Mononuclear cell (primary cell): ENCODE data around the gene OR1J2. TPM values are rescaled to one million over a fixed set of nuclear protein-coding genes. Genes with fewer than 3 reads are reported as not detected.
"Not testable (repeated sequence)": the region's sequence is repeated elsewhere in the genome, so short reads cannot be mapped to it uniquely, and the experiment has no call there.

Experiments used
- H3K27me3 ChIP-seq: 2 replicates; pipeline ENCODE4 v1.6.0; 2011; ENCODE audit warnings: low read length, control low read depth; ENCODE audit not compliant: insufficient read depth
- H3K4me1 ChIP-seq: 2 replicates; pipeline ENCODE4 v1.5.1; 2011; ENCODE audit warnings: mild to moderate bottlenecking, low read length, control low read depth; ENCODE audit not compliant: insufficient read depth
- H3K4me3 ChIP-seq: 2 replicates; pipeline ENCODE4 v1.5.1; 2011; ENCODE audit warnings: mild to moderate bottlenecking, low read length, moderate library complexity
- H3K9me3 ChIP-seq: 2 replicates; pipeline ENCODE4 v1.5.1; 2011; ENCODE audit warnings: low read depth, mild to moderate bottlenecking, control low read depth, low read length
- total RNA-seq: library from RNA; depleted of rRNA; stranded (reverse); fragments of >200 nt; gene quantifications from one replicate; pipeline ENCODE4 v1.2.3, GENCODE V29; 2012

The OR1J2 gene
- total RNA-seq, 1 donor, result not detected

DNA sequence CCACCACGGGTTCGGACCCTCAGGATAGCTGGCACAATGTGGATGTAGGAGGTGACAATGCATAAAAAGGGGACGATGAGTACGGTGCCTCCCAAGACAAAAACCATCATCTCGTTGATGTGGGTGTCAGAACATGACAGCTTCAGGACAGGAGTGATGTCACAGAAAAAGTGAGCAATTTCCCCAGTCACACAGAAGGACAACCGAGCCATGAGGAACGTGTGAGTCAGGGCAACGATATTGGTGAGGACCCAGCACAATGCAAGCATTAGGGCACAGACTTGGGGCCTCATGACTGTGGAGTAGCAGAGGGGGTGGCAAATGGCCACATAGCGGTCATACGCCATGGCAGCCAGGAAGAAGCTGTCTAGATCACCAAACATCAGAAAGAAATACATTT is 16.0 kb downstream of the OR1J2 start:
- H3K27me3 ChIP-seq, result peaks cover 5% of the 10 kb centered on the region
- H3K4me1 ChIP-seq, result no peaks in the 10 kb centered on the region
- no peaks in the 10 kb centered on the region for H3K9me3 ChIP-seq
- no peak overlapping the region for H3K4me3 ChIP-seq

DNA sequence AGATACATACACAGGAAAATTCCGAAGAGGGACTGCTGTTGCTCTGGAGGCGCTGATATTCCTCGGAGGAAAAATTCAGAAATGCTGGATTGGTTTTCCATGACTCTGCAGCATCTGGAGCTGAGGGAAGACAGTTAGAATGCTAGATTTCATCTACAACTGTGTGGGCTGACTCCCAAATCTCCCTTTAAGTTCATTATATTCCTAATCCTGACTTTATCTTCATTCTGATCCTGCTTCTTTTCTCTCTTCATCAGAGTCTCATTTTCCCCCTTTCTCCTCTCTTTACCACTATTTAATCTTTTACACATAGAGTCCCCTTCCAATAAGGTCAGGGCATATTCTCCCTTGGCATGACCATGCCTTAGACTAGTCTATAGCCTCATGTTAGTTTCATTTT is 16.6 kb downstream of the OR1J2 start, which contains the start of gene OR1N1:
OR1N1 (minus strand) TSS at position 101 of the 400 bp plus-strand sequence; CDS start at position 101, 0 bp downstream.
- H3K9me3 ChIP-seq, result no peaks in the 10 kb centered on the region
- H3K27me3 ChIP-seq, result peaks cover 5% of the 10 kb centered on the region
- H3K4me3 ChIP-seq, result no peak within 1 kb of the TSS
- H3K4me1 ChIP-seq, result no peaks in the 10 kb centered on the region

DNA sequence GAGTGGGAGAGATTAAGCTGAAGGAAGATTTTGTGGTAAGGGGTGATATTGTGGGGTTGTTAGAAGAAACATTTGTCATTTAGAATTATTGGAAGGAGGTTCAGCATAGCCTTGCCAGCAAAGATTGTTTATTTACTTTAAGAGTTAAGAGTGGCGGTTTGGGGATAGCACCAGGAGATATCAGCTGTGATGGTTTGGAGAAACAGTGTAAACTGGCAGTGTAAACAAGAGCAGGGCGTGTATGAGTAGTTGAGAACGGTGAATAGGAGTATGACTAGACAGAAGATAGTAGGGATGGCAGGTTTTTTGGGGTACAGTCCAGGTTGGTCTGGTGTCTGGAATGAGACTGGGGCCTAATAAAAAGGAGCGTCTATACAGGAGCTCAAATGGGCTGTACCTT is 20.6 kb downstream of the OR1J2 start:
- H3K4me3 ChIP-seq, H3K9me3 ChIP-seq, H3K27me3 ChIP-seq, H3K4me1 ChIP-seq: not testable (repeated sequence)

DNA sequence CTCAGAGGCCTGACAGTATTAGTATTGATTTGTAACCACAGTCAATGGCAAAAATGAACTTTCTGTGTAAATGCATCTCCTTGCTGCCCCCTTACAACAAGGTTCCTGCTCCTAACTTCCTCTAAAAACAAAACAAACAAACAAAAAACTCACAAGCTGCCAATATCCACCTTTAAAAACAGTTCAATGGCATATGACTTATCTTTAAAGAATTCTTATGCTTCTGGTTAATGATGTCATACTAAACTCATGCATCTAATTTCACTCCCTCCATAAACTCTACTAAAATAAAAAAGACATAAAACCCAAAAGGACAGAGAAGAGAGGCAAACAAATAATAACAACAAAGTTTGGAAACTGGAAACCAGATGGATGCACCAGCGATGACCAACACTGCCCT is 25.5 kb downstream of the OR1J2 start:
- Histone ChIP-seq H3K27me3 (no peaks in the 10 kb centered on the region), H3K4me1 (no peaks in the 10 kb centered on the region), H3K9me3 (no peaks in the 10 kb centered on the region), H3K4me3 (no peak overlapping the region)

DNA sequence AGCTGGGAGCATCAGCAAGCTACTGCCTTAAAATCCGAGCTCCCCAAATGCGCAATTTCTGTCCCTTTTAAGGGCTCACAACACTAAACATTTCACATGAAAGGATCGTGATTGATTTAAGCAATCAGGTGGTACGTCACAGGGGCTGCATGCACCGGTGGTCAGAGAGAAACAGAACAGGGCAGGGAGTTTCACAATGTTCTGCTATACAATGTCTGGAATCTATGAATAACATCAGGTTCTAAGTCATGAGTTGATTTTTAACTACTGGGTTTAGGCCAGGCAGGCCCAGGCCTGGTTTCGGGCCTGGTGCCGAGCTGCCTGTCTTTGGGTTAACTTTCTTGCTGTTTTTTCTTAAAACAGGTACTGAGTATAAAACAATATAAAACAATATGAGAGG is 26.5 kb downstream of the OR1J2 start:
- H3K9me3 ChIP-seq, H3K4me3 ChIP-seq, H3K27me3 ChIP-seq, H3K4me1 ChIP-seq: not testable (repeated sequence)

- Histone ChIP-seq H3K9me3 (no peaks in the 10 kb centered on the region), H3K4me1 (no peaks in the 10 kb centered on the region), H3K27me3 (no peaks in the 10 kb centered on the region), H3K4me3 (no peak overlapping the region)
These were observed 28.2 kb downstream of the OR1J2 start for GRCh38 chr9:122538757-122539156.

- peaks cover 4% of the 10 kb centered on the region for H3K27me3 ChIP-seq
- H3K4me3 ChIP-seq, result no peak overlapping the region
- H3K4me1 ChIP-seq, result no peaks in the 10 kb centered on the region
- H3K9me3 ChIP-seq, result no peaks in the 10 kb centered on the region
These were observed 35.6 kb downstream of the OR1J2 start for GRCh38 chr9:122546196-122546595.

- no peaks in the 10 kb centered on the region for H3K9me3 ChIP-seq
- peaks cover 6% of the 10 kb centered on the region for H3K27me3 ChIP-seq
- H3K4me1 ChIP-seq, result no peaks in the 10 kb centered on the region
- H3K4me3 ChIP-seq, result no peak overlapping the region
These were observed 40.8 kb downstream of the OR1J2 start for GRCh38 chr9:122551371-122551770.

DNA sequence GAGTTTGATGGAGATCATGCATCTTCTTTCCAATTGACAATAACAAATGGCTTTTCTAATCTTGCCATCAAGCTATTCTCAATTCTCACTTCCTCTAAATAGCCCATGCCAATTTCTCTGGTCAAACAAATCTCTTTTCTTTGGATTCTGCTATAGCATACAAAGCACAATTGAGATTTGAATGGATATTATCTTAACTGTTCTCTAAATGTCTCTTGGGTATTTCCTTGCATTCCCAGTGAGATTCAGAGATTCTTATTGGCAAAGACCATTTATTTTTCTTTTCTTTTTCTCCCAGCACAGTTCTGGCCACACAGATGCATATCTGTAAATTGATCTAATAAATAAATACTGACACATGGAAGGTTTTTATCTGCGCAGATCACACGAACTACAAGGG is 42.2 kb downstream of the OR1J2 start, which contains the start of gene OR1N2:
OR1N2 (plus strand) TSS at position 301 of the 400 bp plus-strand sequence. CDS start 100 bp downstream, outside the sequence.
- Histone ChIP-seq H3K27me3 (peaks cover 6% of the 10 kb centered on the region), H3K9me3 (no peaks in the 10 kb centered on the region), H3K4me1 (no peaks in the 10 kb centered on the region), H3K4me3 (no peak within 1 kb of the TSS)

Other genes with a start within 250 kb of the OR1J2 start
- 23.2 TPM for gene RBM18, start 246.0 kb upstream of the OR1J2 start, total RNA-seq
- 29.5 TPM for gene MRRF, start 245.9 kb upstream of the OR1J2 start, total RNA-seq
- 28.3 TPM for gene PTGS1, start 139.8 kb upstream of the OR1J2 start, total RNA-seq
- gene OR1J1, start 32.9 kb upstream of the OR1J2 start, total RNA-seq, result not detected
- gene OR1J4, start 8.3 kb downstream of the OR1J2 start, total RNA-seq, result not detected
- gene OR1N1, start 16.5 kb downstream of the OR1J2 start, total RNA-seq, result not detected
- not detected for gene OR1N2, start 42.3 kb downstream of the OR1J2 start, total RNA-seq
- 0.10 TPM for gene OR1L8, start 72.6 kb downstream of the OR1J2 start, total RNA-seq
- gene OR1Q1, start 103.9 kb downstream of the OR1J2 start, total RNA-seq, result not detected
- 0.21 TPM for gene OR1B1, start 146.8 kb downstream of the OR1J2 start, total RNA-seq
- not detected for gene OR1L1, start 150.9 kb downstream of the OR1J2 start, total RNA-seq
- gene OR1L3, start 164.3 kb downstream of the OR1J2 start, total RNA-seq, result not detected
- gene OR1L4, start 213.2 kb downstream of the OR1J2 start, total RNA-seq, result not detected
- not detected for gene OR1L6, start 231.5 kb downstream of the OR1J2 start, total RNA-seq